ENCODE results near the gene GNAZ.

DNA sequence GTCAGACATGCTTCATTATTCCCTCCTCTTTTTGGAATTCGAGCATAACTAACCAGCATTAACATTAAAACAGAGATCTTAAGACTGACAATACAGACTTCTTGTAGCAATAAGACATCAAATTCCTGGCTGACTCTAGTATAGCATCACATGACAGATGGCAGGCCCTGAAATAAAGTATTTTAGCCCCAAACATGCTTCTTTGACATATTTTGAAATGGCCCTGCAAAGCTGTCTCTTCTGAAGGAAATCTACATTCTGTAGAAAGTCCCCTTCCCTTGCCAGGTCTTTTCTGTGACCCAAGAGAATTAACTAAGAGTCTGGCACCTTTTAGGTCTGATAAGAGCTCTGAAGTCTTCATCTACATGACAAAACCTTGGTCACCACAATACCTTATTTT is 38.5 kb upstream of the GNAZ start:
- TF ChIP-seq, protein P1, sequence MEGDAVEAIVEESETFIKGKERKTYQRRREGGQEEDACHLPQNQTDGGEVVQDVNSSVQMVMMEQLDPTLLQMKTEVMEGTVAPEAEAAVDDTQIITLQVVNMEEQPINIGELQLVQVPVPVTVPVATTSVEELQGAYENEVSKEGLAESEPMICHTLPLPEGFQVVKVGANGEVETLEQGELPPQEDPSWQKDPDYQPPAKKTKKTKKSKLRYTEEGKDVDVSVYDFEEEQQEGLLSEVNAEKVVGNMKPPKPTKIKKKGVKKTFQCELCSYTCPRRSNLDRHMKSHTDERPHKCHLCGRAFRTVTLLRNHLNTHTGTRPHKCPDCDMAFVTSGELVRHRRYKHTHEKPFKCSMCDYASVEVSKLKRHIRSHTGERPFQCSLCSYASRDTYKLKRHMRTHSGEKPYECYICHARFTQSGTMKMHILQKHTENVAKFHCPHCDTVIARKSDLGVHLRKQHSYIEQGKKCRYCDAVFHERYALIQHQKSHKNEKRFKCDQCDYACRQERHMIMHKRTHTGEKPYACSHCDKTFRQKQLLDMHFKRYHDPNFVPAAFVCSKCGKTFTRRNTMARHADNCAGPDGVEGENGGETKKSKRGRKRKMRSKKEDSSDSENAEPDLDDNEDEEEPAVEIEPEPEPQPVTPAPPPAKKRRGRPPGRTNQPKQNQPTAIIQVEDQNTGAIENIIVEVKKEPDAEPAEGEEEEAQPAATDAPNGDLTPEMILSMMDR (IDR thresholded peaks at IDR 0.05): no peak
- no peak for TF ChIP-seq POLR2A (IDR thresholded peaks at IDR 0.05)

Data from gastroesophageal sphincter (tissue), 3 donors.